ENCODE data around the gene NACC2.
A peak's percentile ranks its signal among the peaks of the same experiment; 100 is the strongest.

The NACC2 gene

DNA sequence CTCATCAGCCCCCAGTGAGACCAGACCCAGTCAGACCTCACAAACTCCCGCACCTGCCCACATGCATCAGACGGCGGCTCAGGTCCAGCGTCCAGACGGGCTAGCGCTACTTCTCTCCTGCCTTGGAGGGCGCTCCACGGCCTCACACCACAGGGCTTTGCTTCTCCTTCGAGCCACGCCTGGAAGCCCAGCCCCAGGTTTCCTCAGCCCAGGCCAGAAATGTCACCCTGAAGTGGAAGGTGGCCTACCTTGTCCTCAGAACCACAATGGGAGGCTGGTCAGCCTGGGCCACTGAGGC lies 2.8 kb downstream of the NACC2 start:
- no peak for DNase-seq

DNA sequence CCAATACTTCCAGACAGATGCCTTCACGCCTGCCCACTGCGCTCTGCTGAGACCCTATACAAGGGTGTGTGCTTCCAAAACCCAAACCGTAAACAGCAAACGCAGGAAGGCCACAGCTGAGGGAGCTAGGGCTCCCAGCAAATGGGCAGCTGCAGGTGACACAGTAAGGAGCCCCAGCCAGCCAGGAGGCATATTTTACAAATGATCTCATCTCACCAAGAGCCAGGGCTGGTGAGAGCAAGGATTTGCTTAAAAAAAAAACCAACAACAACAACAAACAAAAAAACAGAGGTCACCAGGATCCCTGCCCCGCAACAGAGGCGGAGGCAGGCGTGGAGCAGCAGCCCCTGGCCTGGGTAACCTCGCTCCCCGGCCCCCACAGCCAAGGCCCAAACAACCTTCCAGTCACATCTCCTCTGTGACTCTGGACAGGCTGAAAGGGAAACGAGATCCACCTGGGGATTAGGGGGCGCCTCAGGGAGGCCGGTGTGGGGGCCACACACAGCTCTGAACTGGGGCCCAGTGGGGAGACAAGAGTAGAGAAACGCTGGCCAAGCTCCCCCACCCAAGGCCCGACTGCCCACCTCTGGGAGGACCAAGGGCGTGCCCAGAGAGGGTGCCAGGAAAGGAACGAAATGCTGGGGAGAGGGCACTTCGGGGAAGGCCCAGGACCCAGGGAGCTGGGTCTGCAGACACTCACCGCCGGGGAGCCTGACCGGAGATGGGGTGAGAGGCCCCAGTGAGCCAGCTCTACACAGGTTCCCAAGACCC lies 3.3 kb downstream of the NACC2 start:
- DNase-seq: peak; percentile 90

DNA sequence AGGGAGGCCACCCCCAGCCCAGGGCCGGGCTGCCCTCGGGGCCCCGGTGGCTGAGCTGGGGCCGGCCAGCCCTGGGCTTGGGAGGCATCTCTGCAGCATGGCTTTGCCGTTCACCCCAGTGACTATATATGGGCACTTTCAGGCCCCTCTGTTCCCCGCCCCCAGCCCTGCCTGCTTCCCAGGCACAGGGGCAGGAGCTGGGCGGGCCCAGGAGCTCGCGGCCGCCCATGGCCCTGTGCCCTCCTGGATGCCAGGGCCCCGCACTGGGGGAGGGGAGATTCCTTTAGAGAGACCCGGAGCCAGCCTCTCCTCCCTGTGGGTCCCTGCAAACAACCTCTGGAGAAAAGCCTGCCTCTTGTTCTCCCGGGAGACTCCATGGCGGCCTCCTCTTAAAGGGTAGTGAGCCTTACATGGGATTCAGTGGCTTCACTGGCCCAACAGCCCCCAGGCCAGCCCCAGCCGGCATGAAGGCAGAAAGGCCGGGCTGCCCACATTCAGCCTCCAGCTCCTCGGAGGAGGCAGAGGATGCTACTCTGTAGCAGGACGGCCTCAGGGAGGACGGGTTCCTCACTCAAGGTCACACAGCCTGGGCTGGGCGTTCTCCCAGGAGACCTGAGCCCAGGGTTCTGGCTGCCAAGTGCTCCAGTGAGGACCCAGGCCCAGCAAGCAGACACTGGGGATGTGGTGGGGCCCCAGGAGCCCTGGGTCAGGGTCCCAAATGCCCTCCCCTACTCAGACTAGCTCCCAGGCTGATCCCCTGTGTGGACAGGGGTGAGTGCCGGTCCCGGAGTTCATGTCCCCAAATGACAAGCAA lies 4.1 kb downstream of the NACC2 start:
- peak; percentile 32 for DNase-seq

DNA sequence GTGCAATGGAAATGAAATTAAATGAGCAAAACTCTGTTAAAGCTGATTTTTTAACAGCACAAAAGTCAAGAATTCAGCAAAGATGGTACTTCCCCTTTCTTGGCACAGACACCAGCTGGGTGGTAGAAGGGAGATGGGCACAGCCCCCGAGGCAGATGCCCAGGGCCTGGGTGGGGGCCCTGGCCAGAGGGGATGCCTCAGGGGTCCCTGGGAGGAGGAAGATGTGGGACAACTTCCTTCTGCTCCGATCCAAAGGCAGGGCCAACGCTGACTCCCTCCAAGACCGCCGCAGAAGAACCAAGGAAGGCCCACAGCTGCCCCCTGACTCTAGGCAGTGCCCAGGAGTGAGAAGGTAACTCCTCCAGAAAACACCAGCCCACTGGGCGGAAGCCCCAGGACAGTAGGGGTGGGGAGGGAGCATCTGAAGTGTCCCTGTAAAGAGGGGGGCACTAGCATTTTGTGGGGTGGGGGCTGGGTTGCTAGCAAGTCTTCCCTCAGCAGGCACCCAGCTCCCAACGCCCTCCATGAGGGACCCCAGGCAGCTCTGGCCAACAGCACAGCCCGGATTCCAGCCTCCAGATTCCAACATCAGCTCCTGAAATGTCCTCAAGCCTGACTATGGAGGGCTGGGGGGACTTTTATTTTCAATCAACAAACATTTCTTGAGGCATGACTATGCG lies 4.9 kb downstream of the NACC2 start:
- peak; percentile 34 for DNase-seq

DNA sequence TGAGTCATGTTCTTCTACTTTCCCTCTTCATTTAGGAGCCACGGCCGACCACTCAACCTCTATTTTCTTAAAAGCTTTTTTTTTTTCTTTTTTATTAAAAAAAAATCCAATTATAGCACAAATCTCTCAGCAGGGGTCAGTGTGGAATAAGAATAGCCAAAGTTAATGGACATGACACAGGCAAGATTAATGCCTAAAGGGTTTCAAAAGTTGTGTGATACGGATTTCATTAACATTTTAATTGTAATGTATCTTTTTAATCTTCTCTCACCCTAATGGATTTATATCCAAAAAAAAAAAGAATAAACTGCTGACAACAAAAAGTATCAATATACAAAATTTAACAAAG lies 5.4 kb downstream of the NACC2 start:
- DNase-seq: peak; percentile 60

DNA sequence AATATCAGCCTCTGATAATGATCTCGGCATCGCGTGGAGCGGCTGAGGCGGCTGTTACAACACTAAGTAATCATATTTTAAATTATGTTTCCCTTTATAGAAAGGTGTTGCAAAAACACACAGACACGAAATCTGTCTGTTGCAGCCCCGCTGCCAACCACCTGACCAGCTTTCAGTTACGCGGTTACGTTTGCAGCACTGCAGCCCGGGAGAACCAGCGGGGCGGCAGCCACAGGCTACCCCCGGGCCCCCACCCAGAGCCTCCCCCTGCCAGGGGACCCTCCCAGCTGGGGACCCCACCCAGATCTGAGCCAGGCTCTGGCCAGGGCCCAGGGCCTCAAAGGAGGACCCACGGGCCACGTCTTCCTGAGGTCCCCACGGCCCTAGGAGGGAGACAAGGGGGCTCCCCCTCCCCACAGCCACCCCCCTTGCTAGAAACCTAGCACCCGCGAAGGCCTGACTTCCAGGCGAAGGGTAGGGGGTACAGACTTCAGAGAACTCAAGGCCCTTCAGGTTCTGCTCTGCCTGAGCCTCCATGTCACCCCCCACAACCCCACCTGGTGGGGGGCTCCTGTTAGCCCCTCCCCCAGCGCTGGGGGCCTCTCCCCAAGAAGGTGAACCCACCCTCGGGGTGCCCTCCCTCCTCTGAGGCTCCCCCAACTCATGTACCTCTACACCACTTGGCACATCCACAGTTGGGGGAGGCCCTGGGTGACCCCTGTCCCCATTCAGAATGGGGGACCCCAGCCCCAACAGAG lies 6.0 kb downstream of the NACC2 start:
- peak; percentile 24 for DNase-seq

DNA sequence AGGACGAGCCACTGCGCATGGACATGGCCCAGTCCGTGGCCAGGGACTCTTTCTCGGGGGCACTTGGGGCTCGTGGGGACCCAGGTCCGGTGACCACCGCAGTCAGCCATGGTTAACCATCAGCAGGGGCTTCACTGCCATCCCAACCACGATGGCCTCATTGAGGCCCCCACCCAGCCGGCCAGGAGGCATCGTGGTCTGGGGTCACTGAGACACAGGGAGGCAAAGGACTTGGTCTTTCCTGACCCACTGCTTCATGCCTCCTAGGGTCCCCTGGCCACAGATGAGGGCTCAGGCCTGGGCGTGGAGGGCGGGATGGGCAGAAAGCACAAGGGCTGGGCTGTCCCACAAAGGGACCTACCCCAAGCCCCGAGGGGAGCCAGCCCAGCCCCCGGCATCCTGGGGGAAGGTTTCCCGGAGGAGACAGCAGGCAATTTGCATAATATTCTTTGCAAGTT lies 6.6 kb downstream of the NACC2 start:
- DNase-seq: peak; percentile 17

DNA sequence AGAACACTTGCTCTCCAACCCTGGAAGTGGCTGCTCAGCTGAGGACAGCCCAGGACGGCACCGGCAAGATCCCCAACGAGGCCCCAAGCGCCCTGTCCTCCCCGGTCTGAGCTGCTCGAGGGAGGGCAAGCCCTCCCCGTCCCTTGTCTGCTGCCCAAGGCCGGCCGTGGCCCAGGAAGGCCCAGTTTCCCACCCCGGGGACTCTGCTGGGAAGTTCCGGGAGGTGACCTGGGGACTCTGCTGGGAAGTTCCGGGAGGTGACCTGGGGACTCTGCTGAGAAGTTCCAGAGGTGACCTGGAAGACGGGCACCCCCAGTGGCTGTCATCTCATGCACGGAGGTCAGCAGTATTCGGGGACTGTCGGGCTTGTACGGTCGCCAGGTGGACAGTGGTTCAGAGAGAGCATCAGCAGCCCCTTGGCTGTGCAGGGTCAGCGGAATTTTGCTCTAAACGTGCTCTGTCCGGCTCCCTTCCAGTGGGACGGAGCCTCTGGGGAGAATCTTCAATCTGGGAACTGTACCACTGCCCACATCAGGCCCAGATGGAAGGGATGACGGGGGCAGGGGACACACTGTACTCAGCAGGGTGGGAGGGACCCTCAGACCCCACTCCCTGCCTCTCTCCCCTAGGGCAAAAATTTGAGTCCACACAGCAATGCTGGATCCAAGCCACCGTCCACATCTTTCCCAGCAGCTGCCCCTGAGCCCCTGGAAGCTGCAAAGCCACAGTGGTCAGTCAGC lies 7.2 kb downstream of the NACC2 start:
- peak; percentile 20 for DNase-seq

DNA sequence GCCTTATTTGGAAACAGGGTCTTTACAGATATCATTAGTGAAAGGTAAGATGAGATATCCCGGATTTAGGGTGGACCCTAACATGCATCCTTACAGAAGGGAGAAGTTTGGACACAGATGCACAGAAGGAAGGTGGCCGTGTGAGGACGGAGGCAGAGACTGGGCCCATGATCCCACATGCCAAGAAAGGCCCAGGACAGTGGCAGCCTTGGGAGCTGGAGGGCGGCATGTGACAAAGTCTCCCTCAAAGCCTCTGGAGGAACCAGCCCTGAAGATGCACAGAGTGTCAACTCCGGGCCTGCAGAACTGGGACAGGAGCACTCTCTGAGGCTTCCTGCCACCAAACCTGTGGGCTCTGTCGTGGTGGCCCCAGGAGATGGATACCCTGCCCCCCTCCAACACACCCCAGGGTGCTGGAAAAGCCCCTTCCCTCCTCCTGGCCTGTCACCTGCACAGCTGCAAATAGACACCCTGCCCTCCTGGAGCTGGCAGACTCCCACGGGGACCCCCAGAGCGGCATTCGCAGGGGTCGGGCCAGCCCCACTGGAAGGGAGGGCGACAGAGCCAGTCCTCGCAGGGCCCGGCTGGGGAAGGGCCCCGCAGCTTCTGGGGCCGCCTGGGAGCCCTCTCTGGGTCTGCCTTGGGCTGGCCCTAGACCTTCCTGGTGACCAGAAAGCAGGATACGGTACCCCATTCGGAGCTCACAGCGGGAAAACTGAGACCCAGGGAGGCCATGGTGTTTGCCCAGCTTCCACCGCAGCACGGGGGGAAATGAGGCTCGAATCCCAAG lies 7.9 kb downstream of the NACC2 start:
- DNase-seq: no peak

DNA sequence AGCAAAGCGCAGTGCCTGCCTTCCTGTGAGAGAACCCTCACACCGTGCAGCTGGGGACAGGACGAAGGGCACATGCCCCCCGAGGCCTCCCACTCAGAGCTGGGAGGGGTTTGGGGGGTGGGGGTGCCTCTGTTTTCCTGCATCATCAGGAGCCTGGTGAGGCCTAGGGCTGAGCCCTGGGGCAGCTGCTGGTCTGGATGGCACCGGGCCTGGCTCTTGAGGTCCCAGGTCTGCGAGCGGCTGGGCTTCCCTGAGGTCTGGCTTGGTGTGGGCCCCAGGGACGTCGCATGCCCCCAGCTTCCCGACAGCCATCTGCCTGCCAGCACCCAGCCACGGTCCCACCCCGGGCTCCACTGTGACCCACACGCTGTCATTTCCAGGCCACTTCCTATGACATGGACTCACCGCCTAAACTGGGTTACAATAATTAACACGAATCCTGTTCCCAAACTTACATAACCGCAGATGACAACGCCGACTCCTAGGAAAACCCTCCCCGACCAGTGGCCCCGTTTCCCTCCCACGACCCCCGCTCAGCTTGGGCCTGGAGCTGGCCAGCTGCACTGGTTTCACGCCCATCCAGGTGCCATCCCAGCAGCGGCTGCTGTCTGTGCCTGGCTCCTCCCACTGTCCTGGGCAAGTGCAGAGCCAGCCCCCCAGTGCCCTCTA lies 8.7 kb downstream of the NACC2 start:
- DNase-seq: peak; percentile 31

DNA sequence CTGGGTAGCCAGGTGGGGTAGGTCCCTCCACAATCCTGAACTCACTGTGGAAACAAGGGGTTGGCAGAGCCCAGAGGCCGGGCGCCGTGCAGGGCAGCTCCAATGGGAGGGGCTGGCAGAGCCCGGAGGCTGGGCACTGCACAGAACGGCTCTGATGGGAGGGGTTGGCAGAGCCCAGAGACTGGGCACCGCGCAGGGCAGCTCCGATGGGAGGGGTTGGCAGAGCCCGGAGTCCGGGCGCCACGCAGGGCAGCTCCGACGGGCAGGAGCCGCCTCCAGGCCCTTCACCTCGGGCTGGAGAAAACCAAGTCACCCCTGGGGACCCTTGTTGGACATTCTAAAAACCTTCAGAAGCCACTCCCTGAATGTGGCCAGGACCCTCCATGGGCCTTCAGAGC lies 9.3 kb downstream of the NACC2 start:
- peak; percentile 11 for DNase-seq

DNA sequence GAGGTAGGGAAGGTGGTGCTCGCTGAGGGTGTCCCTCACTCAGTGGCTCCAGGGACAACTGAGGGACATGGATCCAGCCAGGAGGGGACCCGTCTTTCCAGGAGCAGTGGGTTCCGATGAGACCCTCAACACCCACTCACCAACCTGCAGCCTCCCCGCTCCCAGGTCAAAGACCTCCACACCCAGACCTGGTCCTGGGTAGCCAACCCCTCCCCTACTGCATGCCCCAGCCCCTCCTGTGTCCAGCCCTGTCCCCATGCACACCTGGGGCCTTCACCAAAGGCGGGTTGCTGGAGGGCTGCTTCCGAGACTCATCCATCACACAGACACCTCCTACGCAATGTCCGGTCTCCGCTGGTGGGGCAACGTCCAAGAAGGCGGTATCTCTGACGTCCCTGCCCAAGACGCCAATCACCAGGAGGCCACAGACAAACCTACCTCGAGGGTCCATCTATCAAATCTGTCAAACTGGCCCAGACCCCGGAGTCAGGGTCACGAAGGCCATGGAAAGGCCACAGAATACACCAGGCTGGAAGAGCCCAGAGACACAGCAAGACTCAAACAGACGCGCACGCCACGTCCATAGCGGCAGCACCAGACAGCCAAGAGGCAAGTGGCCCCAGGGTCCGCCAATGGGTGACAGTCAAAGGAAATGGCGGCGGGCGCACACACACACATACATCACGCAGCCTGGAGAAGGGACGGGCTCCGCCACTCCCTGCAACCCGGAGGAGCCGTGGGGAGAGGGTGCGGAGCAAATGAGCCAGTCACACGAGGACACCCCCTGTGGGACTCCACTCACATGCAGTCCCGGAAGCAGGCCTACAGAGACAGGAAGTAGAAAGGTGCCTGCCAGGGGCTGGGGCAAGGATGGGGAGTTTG lies 10.8 kb downstream of the NACC2 start:
- DNase-seq: peak; percentile 15

DNA sequence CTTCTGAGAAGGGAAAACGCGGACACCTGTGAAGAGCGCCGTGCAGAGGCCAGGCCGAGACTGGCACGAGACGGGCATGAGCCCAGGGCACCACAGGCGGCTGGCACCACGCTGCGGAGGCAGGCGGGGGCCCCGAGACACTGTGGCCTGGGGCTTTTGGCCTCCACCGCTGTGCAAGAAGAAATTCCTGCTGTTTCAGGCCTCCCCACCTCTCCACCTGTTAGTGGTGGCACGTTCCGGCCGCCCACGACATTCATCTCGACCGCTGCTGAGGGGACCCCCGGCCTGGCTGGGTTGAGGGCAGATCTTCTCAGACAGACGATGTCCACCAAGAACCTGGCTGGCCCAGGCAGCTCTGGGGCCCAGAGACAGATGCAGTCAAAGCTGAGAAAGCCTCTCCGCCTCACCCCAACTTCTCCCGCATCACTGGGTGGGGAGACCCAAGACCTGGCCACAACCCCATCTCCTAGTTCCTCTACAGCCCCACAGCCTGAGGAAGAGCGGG lies 11.5 kb downstream of the NACC2 start:
- DNase-seq: peak; percentile 13

DNA sequence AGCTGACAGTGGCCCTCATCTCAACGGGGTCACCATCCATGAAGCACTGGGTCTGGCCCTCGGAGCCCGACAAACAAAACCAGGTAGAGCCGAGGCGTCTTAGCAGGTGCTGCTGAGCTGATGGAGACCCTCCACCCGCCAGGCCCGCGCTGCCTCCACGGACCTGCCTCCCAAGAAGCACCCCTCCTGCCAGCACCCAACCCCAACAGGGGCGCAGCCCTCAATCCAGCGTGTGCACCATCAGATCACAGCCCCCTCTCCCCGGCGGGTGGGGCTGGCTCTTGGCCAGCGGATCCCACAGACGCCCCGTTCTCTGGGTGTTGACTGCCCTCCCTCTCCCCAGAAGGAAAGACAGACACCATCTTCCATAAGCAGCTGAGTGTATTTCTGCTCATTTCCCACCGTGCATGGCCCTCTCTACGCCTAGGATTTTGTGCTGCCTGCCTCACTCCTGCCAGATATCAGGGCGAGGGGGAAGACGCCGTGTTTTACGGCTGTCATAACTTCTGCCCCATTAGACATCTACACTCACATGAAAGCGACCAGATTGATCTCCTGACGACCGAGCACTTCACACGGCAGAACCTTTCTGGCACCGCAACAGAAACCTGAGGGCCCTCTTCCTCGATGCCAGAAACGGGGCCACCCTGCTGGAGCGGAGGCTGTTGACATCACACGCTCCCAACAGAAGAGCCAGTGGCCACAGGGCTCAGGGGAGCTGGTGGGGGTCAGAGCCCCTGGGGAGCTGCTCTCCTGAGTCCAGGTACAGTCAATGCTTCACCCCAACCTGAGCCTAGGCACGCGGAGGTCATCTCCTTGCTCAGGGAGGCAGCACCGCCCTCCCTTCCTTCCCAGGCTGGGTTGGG lies 12.4 kb downstream of the NACC2 start:
- no peak for DNase-seq

DNA sequence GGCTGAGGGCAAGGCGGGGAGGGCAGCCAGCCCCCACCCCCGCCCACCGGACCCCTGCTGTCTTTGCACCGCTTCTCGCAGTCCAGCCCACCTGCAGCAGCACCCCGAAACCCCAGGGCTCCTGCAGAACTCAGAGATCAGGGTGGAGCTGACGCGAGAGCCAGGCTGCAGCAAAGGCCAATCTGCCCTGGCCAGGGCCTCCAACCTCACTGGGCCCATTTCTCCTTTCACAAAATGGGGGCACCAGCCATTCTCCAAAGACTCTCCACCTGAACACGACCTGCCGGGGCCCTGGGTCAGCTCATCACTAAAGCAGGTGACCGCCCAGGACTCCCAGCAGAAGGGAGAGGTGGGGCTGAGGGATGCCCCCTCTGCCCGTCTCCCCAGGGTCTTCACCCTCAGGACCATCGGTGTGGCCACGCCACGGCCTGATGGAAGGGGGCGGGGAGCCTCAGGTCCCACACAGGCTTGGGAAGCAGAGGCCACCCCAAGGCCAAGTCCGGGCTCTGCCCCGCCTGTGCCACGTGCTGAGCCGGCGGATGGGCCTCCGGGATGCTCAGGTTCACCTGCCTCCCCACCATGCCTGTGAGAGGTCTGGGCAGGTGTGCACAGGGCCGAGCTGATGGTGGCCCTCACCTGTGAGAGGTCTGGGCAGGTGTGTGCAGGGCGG lies 13.1 kb downstream of the NACC2 start:
- no peak for DNase-seq

DNA sequence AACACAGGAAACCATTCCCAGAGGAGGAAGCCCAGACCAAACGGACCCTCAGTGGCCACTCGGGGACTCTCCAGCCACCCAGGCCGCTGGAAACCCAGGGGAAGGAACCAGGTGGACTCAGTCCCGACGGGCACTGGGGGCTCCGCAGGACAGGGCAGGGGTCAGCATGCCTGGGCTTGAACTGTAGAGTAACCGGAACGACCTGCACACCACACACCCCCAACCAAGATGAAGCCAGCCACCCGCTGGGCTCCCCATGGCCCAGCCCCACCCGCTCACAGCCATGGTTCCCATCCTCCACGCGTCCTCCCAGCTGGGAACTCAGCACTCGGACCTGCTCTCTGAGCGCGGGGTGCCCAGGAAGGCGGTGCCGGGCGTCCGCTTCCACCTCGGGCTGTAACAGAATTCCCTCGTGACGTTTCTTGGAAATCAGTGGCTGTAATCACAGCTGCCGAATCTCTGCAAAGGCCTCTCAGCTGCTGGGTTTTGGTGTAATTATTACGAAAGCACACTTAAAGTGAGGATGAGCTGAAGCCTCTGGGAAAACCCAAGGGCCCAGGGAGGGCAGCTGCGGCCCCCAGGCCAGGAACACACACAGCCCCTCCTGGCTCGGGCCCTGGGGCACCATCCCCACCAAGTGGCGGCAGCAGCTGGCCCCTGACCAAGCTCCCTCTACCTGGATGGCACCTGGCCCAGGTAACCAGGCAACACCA lies 13.8 kb downstream of the NACC2 start:
- peak; percentile 13 for DNase-seq

DNA sequence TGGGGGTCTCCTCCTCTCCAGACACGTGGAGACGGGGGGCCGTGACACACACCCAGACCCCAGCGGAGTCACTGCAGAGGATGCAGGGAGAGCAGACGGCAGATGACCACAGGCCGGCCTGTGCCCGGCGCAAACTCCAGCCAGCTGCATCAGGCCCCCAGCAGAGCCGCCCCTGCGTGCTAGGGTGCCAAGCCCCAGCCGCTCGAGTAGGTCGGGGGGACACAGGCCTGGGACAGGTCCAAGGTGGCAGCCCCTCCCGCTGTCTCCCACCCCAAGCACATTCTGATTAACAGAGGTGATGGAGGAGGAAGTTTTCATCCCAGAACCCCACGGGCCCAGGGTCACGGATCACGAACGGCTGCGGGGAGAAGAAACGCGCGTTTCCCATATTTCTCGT lies 14.4 kb downstream of the NACC2 start:
- DNase-seq: peak; percentile 8

DNA sequence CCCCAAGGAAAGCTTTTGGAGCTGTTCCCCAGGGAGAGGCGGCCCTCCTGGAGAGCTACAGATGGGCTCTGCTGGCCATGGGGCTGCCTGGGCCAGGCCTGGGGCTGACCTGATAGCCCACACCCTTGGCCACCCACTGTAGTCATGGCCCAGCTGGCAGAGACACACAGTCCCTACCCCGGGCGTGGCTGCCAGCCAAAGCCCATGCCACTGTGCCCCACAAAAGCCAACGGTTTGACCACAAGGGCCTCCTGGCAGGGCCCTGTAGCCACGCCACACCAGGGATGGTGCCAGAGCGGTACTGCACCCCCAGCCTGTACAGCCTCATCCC lies 15.2 kb downstream of the NACC2 start:
- DNase-seq: peak; percentile 21
